ENCODE measurements around the gene RBM18. TPM values are rescaled to one million over a fixed set of nuclear protein-coding genes. Genes with fewer than 3 reads are reported as not detected.

The RBM18 gene
- total RNA-seq, 1 experiment from 2014 or later, result 12.3 TPM

DNA sequence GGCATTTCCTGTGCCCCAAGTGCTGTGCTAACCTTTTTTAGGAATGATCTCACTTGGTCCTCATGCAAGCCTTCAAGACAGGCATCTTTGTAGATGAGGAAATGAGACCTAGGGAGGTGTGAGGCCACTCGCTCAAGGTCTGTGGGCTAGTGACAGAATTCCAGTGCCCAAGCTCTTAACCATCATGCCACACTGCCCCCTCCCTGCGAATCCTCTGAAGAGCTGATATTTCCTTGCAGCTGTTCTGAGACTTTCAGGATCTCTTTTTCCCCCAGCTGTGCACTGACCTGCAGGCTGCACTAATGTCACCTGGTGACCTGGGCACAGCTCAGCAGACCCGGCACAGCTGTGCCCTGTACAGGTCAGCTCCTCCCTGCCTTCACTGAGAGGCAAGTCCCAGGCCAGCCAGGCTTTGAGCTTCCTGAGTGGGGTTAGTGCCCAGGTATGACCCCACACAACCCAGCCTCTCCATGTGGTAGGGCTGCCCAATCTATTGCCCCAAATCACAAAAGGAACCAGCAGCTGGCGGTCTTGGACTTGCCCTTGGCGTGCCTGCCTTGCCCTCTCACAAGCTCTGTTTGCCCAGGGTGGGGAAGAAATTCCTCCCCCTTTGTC is 72.3 kb downstream of the RBM18 start:
- in situ Hi-C loops (cut with HindIII; ENCODE audit: low pct_unique_long_range_greater_than_20kb, low sequenced_read_pairs), result no loop called here

DNA sequence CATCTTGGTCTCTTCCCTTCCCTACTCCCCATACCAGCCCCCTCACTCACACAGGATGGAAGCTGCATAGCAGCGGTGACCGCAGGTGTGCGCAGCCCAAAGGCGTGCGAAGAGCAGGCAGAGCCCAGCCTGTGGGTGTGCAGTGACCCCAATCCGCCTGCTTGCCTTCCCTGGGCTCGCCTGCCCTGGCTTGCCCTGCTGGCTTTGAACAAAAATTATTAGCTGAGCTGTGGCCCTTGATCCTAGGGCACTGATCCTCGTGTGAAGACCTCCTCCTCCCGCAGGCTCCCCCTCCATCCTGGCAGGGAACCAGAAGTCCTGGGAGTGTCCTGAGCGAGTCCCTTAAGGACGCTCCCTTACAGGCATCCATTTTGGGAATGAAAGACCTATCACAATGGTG is 73.1 kb downstream of the RBM18 start:
- in situ Hi-C loops (cut with HindIII; ENCODE audit: low pct_unique_long_range_greater_than_20kb, low sequenced_read_pairs), result no loop called here
- DNase-seq (ENCODE audit: low read depth), result no peak

More for the DNA sequence above, 72.3 kb downstream of the RBM18 start:
- no peak for DNase-seq (ENCODE audit: low read depth)

DNA sequence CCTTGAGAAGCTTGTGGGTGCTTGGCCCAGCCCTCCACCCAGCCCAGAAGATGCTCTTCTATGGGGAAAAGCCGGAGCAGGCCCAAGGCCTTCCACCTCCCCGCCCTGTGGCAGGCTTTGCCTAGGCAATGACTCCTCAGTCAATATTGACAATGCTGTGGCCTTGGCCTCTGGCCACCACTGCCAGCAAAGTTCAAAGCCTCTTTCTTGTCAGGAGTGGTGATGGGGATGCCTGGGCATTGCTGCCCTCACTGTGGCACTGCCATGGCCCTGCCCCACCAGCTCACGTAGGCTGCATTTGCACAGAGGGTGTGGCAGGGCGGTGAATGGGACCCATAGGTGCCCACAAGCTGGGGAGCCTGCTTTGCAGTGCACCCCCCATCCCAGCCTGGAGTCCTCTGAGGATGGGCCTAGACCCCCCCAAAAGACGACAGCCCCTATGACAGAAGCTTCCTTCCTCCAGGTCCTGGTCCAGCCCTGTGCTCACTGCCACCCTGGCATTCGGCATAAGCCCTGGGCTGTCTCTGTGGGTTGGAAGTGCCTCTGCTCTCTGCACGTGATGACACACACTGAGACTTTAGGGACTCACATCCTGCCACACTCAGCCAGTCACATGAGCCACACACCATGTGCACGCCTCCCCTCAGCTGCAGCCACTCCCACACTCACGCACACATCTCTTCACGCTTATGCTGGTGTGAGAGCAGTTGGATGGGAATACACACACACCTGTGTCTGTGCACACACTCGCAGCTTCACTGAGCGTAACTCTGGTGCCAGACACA is 73.9 kb downstream of the RBM18 start:
- no peak for DNase-seq (ENCODE audit: low read depth)
- in situ Hi-C loops (cut with HindIII; ENCODE audit: low pct_unique_long_range_greater_than_20kb, low sequenced_read_pairs), result no loop called here

DNA sequence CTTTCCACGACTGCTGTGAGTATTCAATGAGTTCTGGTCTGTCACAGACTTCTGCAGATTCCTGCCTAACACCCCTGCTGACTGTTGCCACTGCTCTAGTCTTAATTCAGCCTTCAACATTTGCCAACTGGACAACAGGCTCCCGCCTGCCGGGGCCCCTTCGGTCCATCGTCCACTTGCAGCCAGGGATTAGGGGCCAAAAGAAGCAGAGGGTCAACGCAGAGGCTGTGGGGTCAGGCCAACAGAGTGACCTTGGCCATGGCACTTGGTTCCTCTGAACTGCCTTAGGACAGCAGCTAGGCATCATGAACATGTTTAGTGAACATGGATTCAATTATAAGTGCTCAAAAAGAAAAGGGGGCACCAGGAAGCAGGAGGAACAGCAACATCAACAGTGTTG is 76.3 kb downstream of the RBM18 start:
- in situ Hi-C loops (cut with HindIII; ENCODE audit: low pct_unique_long_range_greater_than_20kb, low sequenced_read_pairs), result no loop called here
- no peak for DNase-seq (ENCODE audit: low read depth)

Other genes with a start within 250 kb of the RBM18 start
- gene TTLL11, start 171.5 kb downstream of the RBM18 start, total RNA-seq (2014; rRNA removed; shearing (Covaris generic); ENCODE audit: low replicate concordance), result 1.7 TPM in 1 of 2 replicates, not detected in the other
- gene NDUFA8, start 105.1 kb downstream of the RBM18 start, total RNA-seq (2014; rRNA removed; shearing (Covaris generic); ENCODE audit: low replicate concordance), result 65.8 and 78.0 TPM in 2 replicates
- not detected in 2 replicates for gene MORN5, start 104.9 kb downstream of the RBM18 start, total RNA-seq (2014; rRNA removed; shearing (Covaris generic); ENCODE audit: low replicate concordance)
- gene LHX6, start 35.9 kb downstream of the RBM18 start, total RNA-seq (2014; rRNA removed; shearing (Covaris generic); ENCODE audit: low replicate concordance), result 0.12 and 0.74 TPM in 2 replicates
- gene MRRF, start within 50 bp of the RBM18 start, total RNA-seq (2014; rRNA removed; shearing (Covaris generic); ENCODE audit: low replicate concordance), result 52.6 and 66.4 TPM in 2 replicates
- 2.6 and 7.6 TPM in 2 replicates for gene PTGS1, start 106.2 kb upstream of the RBM18 start, total RNA-seq (2014; rRNA removed; shearing (Covaris generic); ENCODE audit: low replicate concordance)
- gene OR1J1, start 213.1 kb upstream of the RBM18 start, total RNA-seq (2014; rRNA removed; shearing (Covaris generic); ENCODE audit: low replicate concordance), result not detected in 2 replicates
- gene OR1J2, start 246.0 kb upstream of the RBM18 start, total RNA-seq (2014; rRNA removed; shearing (Covaris generic); ENCODE audit: low replicate concordance), result not detected in 2 replicates